ENCODE measurements around the gene NOTCH1.

Gene NOTCH1

DNA sequence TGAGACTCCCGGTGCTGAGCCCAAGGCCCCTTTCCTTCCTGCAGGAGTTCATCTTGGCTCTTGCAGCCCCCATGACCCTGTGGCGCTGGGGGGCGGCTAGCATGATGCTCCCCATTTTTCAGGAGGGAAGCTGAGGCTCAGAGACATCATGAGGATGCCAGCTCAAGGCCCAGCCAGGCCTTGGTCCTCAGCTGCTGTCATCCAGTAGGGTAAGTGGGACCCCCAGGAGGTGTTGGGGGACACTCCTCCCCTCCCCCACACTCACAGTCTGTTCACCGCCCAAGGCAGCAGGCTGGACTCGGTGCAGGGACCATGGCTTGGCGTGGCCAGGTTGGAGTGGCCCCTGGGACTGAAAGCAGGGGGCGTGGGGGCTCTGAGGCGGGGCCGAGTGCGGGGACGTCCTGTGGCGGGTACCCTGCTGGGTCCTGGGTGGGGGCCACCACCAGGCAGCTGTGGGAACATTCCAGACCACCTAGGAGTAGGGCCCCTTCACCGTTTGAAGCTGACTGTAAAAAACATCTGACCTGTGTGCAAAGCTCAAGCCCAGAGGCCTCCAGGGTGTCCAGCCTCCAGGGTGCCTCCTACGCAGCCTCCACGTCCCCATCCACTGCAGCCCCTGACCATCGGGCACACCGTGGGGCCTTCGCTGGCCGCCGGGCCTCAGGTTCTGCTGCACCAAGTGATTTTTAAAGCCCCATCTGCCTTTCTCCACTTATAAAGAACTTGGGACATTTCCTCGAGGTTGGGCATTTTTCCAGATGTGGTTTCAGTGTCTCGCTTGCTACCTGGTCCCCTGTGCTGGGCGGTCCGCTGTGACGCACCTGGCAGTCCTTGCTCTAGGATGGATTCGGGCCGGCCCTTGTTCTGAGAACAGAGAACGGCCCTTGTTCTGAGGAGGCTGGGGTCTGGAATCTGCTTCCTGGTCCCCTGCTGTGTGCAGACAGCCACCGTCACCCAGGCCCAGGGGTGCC lies 3.4 kb upstream of the NOTCH1 start:
- H3K27me3 Mint-ChIP-seq (ENCODE audit: low read depth, poor library complexity) = peaks cover 5% of the 10 kb centered on the region
- no peak overlapping the region for H3K27ac Mint-ChIP-seq
- peaks cover 70% of the 10 kb centered on the region for H3K4me1 Mint-ChIP-seq

DNA sequence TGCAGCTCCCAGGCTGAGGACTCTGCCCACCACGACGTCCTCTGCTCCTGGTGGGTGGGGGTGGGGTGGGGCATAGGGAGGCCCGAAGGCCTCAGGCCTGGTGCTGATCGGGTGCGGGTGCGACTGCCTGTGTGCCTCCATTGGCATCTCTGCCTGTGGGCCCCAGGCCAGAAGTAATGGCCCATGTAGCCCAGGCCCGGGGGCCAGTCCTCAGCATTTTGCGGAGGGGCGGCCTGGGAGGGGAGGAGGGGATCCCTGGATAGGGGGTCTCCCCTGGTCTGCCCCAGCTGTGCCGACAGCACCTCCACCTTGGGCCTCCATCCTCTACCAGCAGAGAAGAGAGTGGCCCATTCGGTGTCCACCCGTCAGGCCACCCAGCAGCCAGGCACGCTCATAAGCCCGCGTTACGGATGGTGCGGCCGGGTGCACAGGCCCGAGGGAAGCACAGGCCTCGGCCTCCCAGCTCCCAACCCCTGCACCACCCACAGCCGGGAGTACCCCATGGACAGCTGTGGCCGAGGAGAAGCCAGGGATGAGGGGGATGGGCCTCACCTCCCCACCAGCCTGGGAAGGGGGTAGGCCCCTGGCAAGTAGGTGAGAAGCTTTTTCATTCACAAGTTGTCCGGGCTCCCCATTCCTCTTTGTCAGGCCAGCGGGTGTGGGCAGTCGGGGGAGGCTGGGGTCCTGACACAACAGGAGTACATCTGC lies 1.8 kb upstream of the NOTCH1 start:
- TF ChIP-seq CTCF (IDR thresholded peaks at IDR 0.05) = no peak
- H3K27ac Mint-ChIP-seq = peak overlapping the region; percentile 48
- H3K4me1 Mint-ChIP-seq = peaks cover 69% of the 10 kb centered on the region
- no peak for DNase-seq
- peaks cover 5% of the 10 kb centered on the region for H3K27me3 Mint-ChIP-seq (ENCODE audit: low read depth, poor library complexity)
- H3K36me3 Mint-ChIP-seq (ENCODE audit: low read depth) = no peaks in the 10 kb centered on the region
- H3K9me3 Mint-ChIP-seq = no peaks in the 10 kb centered on the region
- peak overlapping the region; percentile 82 for H3K4me3 Mint-ChIP-seq

More for the DNA sequence above, 3.4 kb upstream of the NOTCH1 start:
- no peak overlapping the region for H3K4me3 Mint-ChIP-seq
- no peaks in the 10 kb centered on the region for H3K36me3 Mint-ChIP-seq (ENCODE audit: low read depth)
- DNase-seq = no peak
- no peak for TF ChIP-seq CTCF (IDR thresholded peaks at IDR 0.05)
- H3K9me3 Mint-ChIP-seq = no peaks in the 10 kb centered on the region

DNA sequence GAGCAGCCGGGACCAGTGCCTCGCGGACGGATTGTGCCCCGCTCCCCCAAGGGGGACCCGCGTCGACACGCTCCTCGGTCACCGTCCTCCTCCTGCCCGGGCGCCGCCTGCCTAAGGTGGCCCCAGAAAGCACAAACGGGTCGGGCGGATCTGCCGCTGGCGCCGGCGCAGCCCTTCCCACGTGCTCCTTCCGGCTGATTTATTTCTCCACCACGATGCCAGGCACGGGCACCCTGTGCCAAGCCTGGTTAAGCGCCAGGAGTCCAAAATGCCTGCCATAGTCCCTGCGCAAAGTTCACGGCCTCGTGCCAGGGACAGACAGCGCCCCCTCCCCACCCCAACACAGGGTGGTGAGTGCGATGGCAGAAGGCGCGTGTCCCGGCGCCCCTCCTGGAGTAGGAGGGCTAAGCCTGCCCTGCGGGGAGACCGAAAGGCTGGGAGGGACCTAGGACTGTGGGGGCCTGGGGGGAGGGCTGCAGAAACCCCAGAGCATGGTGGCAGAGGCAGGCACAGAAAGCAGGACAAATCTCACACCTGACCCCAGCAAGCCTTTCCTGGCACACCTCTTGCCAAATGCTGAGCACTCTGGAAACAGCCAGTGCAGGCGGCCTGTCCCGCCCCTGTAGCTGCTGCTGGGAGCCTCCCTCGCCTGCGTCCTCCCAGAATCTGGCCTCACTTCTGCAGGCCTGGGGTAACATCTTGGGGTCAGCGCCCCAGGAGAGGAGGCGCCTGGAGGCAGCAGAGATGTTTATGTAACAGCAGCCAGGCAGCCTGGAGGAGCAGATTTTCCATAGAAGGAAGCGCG lies 1.1 kb upstream of the NOTCH1 start:
- H3K4me1 Mint-ChIP-seq = peaks cover 69% of the 10 kb centered on the region
- no peaks in the 10 kb centered on the region for H3K9me3 Mint-ChIP-seq
- DNase-seq = peak; percentile 52
- H3K27me3 Mint-ChIP-seq (ENCODE audit: low read depth, poor library complexity) = no peaks in the 10 kb centered on the region
- no peaks in the 10 kb centered on the region for H3K36me3 Mint-ChIP-seq (ENCODE audit: low read depth)
- TF ChIP-seq CTCF (IDR thresholded peaks at IDR 0.05) = no peak
- peak overlapping the region; percentile 22 for H3K27ac Mint-ChIP-seq
- H3K4me3 Mint-ChIP-seq = peak overlapping the region; percentile 82

DNA sequence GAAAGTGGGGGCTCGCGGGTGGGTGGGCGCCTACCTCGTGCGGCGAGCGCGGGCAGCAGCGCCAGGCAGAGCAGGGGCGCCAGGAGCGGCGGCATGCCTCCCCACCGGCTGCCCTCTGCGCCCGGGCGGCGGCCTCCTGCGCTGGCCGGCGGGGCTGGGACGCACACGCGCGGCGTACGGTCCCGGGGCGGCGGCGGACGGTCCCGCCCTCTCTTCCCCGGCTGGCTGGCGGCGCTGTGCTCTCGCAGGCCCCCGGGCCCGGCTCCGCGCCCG lies 220 bp downstream of the NOTCH1 start:
- H3K27me3 Mint-ChIP-seq (ENCODE audit: low read depth, poor library complexity) = no peaks in the 10 kb centered on the region
- H3K4me1 Mint-ChIP-seq = peaks cover 69% of the 10 kb centered on the region
- H3K4me3 Mint-ChIP-seq = no peak overlapping the region
- H3K9me3 Mint-ChIP-seq = no peaks in the 10 kb centered on the region
- no peak overlapping the region for H3K27ac Mint-ChIP-seq
- no peak for DNase-seq
- peaks cover 6% of the 10 kb centered on the region for H3K36me3 Mint-ChIP-seq (ENCODE audit: low read depth)
- TF ChIP-seq CTCF (IDR thresholded peaks at IDR 0.05) = no peak

DNA sequence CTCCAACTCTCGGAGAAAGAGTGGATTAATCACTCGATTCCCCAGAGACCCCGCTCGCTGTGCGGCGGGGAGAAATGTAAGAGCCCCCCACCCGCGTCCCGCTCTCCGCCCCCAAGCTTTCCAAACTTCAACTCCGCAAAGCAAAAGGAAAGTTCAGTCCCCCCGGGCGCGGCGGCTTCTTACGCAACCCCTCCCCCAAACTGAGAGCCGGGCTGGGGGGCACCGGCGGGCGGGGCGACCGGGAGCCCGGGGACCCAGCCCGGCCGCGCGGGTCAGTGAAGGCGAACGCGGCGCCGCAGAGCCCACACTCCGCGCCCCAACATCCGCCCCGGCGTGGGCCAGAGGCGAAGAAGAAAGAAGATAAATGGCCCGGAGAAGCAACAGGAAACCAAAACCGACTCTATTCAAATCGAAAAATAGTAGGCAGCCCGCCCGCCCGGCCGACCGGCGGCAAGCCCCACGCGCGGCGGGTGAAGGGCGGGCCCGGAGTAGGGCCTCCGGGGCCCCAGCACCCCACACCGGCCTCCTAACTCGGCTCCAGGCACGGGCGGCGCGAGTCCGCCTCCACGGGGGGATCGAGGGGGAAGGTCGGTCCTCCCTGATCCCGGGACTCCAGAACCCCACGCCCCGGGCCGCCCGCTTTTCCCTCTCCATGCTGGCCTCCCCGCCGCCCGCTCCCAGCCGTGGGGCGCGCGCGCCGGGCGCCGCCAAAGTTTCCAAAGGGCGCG lies 720 bp downstream of the NOTCH1 start:
- Mint-ChIP-seq H3K36me3 (ENCODE audit: low read depth) (peaks cover 8% of the 10 kb centered on the region), H3K9me3 (no peaks in the 10 kb centered on the region), H3K27ac (no peak overlapping the region), H3K4me1 (peaks cover 71% of the 10 kb centered on the region), H3K27me3 (ENCODE audit: low read depth, poor library complexity) (no peaks in the 10 kb centered on the region), H3K4me3 (peak overlapping the region; percentile 86)
- peak; percentile 50 for DNase-seq
- TF ChIP-seq CTCF (IDR thresholded peaks at IDR 0.05) = no peak

Measured in nephron progenitor cell (in vitro differentiated cells).